Measurements from ENCODE around the gene RARRES2. TPM values are rescaled to one million over a fixed set of nuclear protein-coding genes. Genes with fewer than 3 reads are reported as not detected.

The RARRES2 gene
- total RNA-seq, 1 donor from 2014 or later = 144 TPM

- H3K27ac ChIP-seq = peak overlapping the region; percentile 62
- DNase-seq (no peak), ATAC-seq (peak; percentile 6 to 28)
These were observed 6.2 kb downstream of the RARRES2 start for GRCh38 chr7:150335108-150335773.

GRCh38 chr7:150334108-150334507 is 7.3 kb downstream of the RARRES2 start:
- intact Hi-C loops (cut with DNase I) = no loop called here
- Histone ChIP-seq H3K4me1 (peaks cover 14% of the 10 kb centered on the region), H3K36me3 (peaks cover 29% of the 10 kb centered on the region)

More at GRCh38 chr7:150335108-150335773, 6.2 kb downstream of the RARRES2 start:
- peaks cover 17% of the 10 kb centered on the region for H3K36me3 ChIP-seq
- no peak for TF ChIP-seq CTCF (IDR thresholded peaks at IDR 0.05)
- H3K4me1 ChIP-seq = peaks cover 19% of the 10 kb centered on the region
- H3K4me3 ChIP-seq = no peak overlapping the region
- intact Hi-C loops (cut with DNase I) = no loop called here
- H3K27me3 ChIP-seq (ENCODE audit: low read depth) = peaks cover 3% of the 10 kb centered on the region
- H3K9me3 ChIP-seq = no peaks in the 10 kb centered on the region

GRCh38 chr7:150333659-150334058 is 7.8 kb downstream of the RARRES2 start:
- Histone ChIP-seq H3K36me3 (peaks cover 28% of the 10 kb centered on the region), H3K9me3 (no peaks in the 10 kb centered on the region), H3K27me3 (ENCODE audit: low read depth) (no peaks in the 10 kb centered on the region), H3K4me3 (no peak overlapping the region), H3K4me1 (peaks cover 14% of the 10 kb centered on the region), H3K27ac (no peak overlapping the region)
- no peak for DNase-seq
- intact Hi-C loops (cut with DNase I) = no loop called here
- ATAC-seq = no peak
- TF ChIP-seq CTCF (IDR thresholded peaks at IDR 0.05) = no peak

More at GRCh38 chr7:150334108-150334507, 7.3 kb downstream of the RARRES2 start:
- Histone ChIP-seq H3K27ac (peak overlapping the region; percentile 62), H3K9me3 (no peaks in the 10 kb centered on the region), H3K27me3 (ENCODE audit: low read depth) (no peaks in the 10 kb centered on the region), H3K4me3 (no peak overlapping the region)
- no peak for TF ChIP-seq CTCF (IDR thresholded peaks at IDR 0.05)
- DNase-seq (no peak), ATAC-seq (no peak)

GRCh38 chr7:150332852-150333635 is 8.4 kb downstream of the RARRES2 start:
- intact Hi-C loops (cut with DNase I) = no loop called here
- Histone ChIP-seq H3K4me3 (no peak overlapping the region), H3K27ac (no peak overlapping the region), H3K36me3 (peaks cover 29% of the 10 kb centered on the region), H3K27me3 (ENCODE audit: low read depth) (no peaks in the 10 kb centered on the region), H3K9me3 (no peaks in the 10 kb centered on the region), H3K4me1 (peaks cover 14% of the 10 kb centered on the region)
- DNase-seq (no peak), ATAC-seq (no peak)
- TF ChIP-seq CTCF (IDR thresholded peaks at IDR 0.05) = no peak

- Histone ChIP-seq H3K36me3 (peaks cover 31% of the 10 kb centered on the region), H3K27me3 (ENCODE audit: low read depth) (no peaks in the 10 kb centered on the region), H3K4me1 (peaks cover 2% of the 10 kb centered on the region), H3K9me3 (no peaks in the 10 kb centered on the region), H3K4me3 (no peak overlapping the region), H3K27ac (peak overlapping the region; percentile 49)
- TF ChIP-seq CTCF (IDR thresholded peaks at IDR 0.05) = no peak
- intact Hi-C loops (cut with DNase I) = no loop called here
- ATAC-seq (no peak), DNase-seq (no peak)
These were observed 11.1 kb downstream of the RARRES2 start for GRCh38 chr7:150330211-150330885.

Data from lower lobe of right lung (tissue), 2 donors.